K562 (cell line): Measurements from ENCODE around the gene PCK1. TPM values are rescaled to one million over a fixed set of nuclear protein-coding genes. Genes with fewer than 3 reads are reported as not detected.

ENCODE experiments used
- JUND ChIP-seq, 2 experiments: IDR thresholded peaks; 2 replicates in 1 of 2; 3 replicates in 1 of 2; pipeline ENCODE4 v1.6.1; 2011; ENCODE audit warnings: borderline replicate concordance in 2 of 2, low read depth in 2 of 2, low read length in 2 of 2, improper control_type of control experiment in 1 of 2, missing biosample characterization in 1 of 2, missing genetic modification characterization in 1 of 2, missing genetic modification reagents in 1 of 2
- MCM7 ChIP-seq, 2 experiments: fragments of 450-650 bp; IDR thresholded peaks; 2 replicates each; pipeline ENCODE4 v1.6.1; 2016 to 2018
- NR1H2 ChIP-seq: sonication (generic); formaldehyde crosslinking; IDR thresholded peaks from 2 replicates; pipeline ENCODE4 v1.4.0; 2020; ENCODE audit warnings: mild to moderate bottlenecking, missing genetic modification reagents
- TGIF2 ChIP-seq: sonication (generic); formaldehyde crosslinking; IDR thresholded peaks from 2 replicates; pipeline ENCODE4 v1.8.1; 2022; ENCODE audit warnings: mild to moderate bottlenecking, missing genetic modification reagents, moderate library complexity
- ZBTB7A ChIP-seq: IDR thresholded peaks from 2 replicates; pipeline ENCODE4 v1.6.1; 2011; ENCODE audit warnings: low read depth, mild to moderate bottlenecking, low read length, moderate library complexity, borderline replicate concordance; ENCODE audit not compliant: control insufficient read depth
- ZEB2 ChIP-seq: fragments of 450-650 bp; IDR thresholded peaks from 2 replicates; pipeline ENCODE4 v1.6.1; 2016
- polyA plus RNA-seq, 8 experiments: library from polyadenylated mRNA; depleted of rRNA in 4 of 8; stranded (reverse) in 5 of 8; unstranded in 3 of 8; fragments of >200 nt; fragmentation: Nextera tagmentation in 2 of 8; fragmentation: Illumina TruSeq in 1 of 8; extraction: Ambion mirVana in 2 of 8; extraction: Trizol in 1 of 8; gene quantifications; 2 replicates each; pipeline versions ENCODE4 v1.2.1 to v1.2.3, GENCODE V29; 2011 to 2014; ENCODE audit warnings: inconsistent platforms in 1 of 8, missing spikeins in 1 of 8
- total RNA-seq, 7 experiments: library from RNA; depleted of rRNA in 6 of 7; stranded (reverse); fragments of >200 nt in 6 of 7; fragmentation: Illumina TruSeq in 2 of 7; extraction: Trizol in 2 of 7; gene quantifications; 2 replicates each; pipeline versions ENCODE4 v1.2.1 to v1.2.3, GENCODE V29; 2011 to 2021; ENCODE audit warnings: low replicate concordance in 1 of 7
- TF ChIP-seq, protein P1 (sequence below), 2 experiments: fragments of 450-650 bp in 1 of 2; sonication (generic) in 1 of 2; formaldehyde crosslinking in 1 of 2; IDR thresholded peaks in 1 of 2; conservative IDR thresholded peaks in 1 of 2; 2 replicates each; pipeline versions ENCODE4 v1.6.1 to v1.8.1; 2016 to 2023; ENCODE audit warnings: mild to moderate bottlenecking in 2 of 2, moderate library complexity in 2 of 2, inconsistent platforms in 1 of 2, missing genetic modification reagents in 1 of 2
- TF ChIP-seq, protein P2 (sequence below): fragments of 250-450 bp; sonication (Bioruptor Pico); IDR thresholded peaks from 2 replicates; pipeline ENCODE4 v1.5.0; 2021
- TF ChIP-seq, protein P3 (sequence below): fragments of 450-650 bp; conservative IDR thresholded peaks from 2 replicates; pipeline ENCODE4 v1.6.1; 2016; ENCODE audit warnings: missing genetic modification characterization, low read depth, mild to moderate bottlenecking, missing compliant biosample characterization, moderate library complexity

Gene PCK1
- total and polyA plus RNA-seq, 9 of the 15 experiments (the other 6 are each of a cell fraction or from before 2014, with no cell fraction given): 0.05 to 0.73 (median 0.15) TPM

DNA sequence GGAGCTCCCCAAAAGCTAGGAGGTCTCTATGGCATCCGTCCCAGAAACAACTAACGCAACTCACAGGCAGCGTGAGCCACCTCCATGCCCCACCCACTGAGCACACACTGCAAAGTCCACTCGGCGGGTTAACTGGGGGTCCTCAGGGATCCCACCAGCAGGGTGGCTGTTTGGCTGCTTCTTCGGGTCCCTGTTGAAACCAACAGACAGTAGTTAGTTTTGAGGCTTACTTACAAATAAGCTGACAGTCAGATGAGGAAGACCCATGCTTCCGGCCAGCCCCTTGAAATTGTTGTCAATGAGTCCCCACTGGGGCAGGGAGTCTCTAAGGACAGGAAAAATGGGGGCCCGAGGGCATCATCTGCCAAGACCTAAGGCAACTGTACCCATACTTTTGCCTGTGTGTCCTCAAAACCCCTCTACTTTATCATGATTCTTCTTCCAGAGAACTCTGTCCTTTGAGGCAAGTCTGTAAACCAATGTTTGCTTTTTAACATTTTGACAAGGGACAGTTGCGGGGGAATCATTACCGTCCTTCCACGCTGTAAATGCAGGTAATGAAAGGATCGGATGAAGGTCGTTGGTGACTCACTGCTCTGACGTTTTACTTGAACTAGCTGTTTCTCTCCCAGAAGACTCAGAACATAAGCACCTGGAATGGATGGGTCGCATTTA is 2.2 kb upstream of the PCK1 start (continued):
- TF ChIP-seq MCM7 (IDR thresholded peaks at IDR 0.05): no peak
- TF ChIP-seq NR1H2: no peak
- TF ChIP-seq, protein P1, sequence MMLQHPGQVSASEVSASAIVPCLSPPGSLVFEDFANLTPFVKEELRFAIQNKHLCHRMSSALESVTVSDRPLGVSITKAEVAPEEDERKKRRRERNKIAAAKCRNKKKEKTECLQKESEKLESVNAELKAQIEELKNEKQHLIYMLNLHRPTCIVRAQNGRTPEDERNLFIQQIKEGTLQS (IDR thresholded peaks at IDR 0.05): peak; percentile 67
- TF ChIP-seq, protein P1 (CRISPR knock-in tag; conservative IDR thresholded peaks at IDR 0.05): no peak
- TF ChIP-seq, protein P2, sequence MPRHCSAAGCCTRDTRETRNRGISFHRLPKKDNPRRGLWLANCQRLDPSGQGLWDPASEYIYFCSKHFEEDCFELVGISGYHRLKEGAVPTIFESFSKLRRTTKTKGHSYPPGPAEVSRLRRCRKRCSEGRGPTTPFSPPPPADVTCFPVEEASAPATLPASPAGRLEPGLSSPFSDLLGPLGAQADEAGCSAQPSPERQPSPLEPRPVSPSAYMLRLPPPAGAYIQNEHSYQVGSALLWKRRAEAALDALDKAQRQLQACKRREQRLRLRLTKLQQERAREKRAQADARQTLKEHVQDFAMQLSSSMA: no peak
- peak; percentile 42; the same call in 1 of the 2 replicates for TF ChIP-seq JUND (IDR thresholded peaks at IDR 0.05; ENCODE audit: borderline replicate concordance, low read depth, low read length)
- TF ChIP-seq JUND (tag; IDR thresholded peaks at IDR 0.05; ENCODE audit: borderline replicate concordance, low read depth, low read length): 0 out of 3 replicates have a peak, but pooled peaks have one; percentile 25
- peak; percentile 41; the same call in 1 of the 2 replicates for TF ChIP-seq ZEB2
- no peak for TF ChIP-seq TGIF2 (CRISPR knock-in tag)
- 0 out of 2 replicates have a peak, but pooled peaks have one; percentile 34 for TF ChIP-seq ZBTB7A
- TF ChIP-seq, protein P3, sequence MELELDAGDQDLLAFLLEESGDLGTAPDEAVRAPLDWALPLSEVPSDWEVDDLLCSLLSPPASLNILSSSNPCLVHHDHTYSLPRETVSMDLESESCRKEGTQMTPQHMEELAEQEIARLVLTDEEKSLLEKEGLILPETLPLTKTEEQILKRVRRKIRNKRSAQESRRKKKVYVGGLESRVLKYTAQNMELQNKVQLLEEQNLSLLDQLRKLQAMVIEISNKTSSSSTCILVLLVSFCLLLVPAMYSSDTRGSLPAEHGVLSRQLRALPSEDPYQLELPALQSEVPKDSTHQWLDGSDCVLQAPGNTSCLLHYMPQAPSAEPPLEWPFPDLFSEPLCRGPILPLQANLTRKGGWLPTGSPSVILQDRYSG (tag): 0 out of 2 replicates have a peak, but pooled peaks have one; percentile 7
